Gastroesophageal sphincter (tissue), 3 donors: ENCODE data around the gene PCNT.

Experiments used
- CTCF ChIP-seq, 4 experiments: fragments of 200-600 bp in 2 of 4; fragments of 450-650 bp in 2 of 4; sonication (generic) in 1 of 4; IDR thresholded peaks; one replicate each; pipeline ENCODE4 v1.5.1; 2017 to 2019; ENCODE audit warnings: antibody characterized with exemption in 4 of 4, mild to moderate bottlenecking in 2 of 4, moderate library complexity in 2 of 4
- POLR2A ChIP-seq, 2 donors: fragments of 450-650 bp; IDR thresholded peaks; one replicate each; pipeline ENCODE4 v1.6.1; 2017; ENCODE audit warnings: antibody characterized with exemption in 2 of 2, mild to moderate bottlenecking in 2 of 2, moderate library complexity in 1 of 2
- POLR2AphosphoS5 ChIP-seq: sonication (generic); formaldehyde crosslinking; IDR thresholded peaks from one replicate; pipeline ENCODE4 v1.6.1; 2017; ENCODE audit warnings: antibody characterized with exemption

GRCh38 chr21:46350571-46350970 is 26.6 kb downstream of the PCNT start:
- TF ChIP-seq POLR2AphosphoS5, result no peak
- TF ChIP-seq POLR2A (IDR thresholded peaks at IDR 0.05), result no peak
- TF ChIP-seq CTCF (IDR thresholded peaks at IDR 0.05), result no peak
